Right ventricle myocardium superior (tissue), 1 donor: ENCODE data around the gene NAA25. TPM values are rescaled to one million over a fixed set of nuclear protein-coding genes. Genes with fewer than 3 reads are reported as not detected.

Source experiments
- ATAC-seq: fragments of 200-7000 bp; cut with Tn5 transposase; one replicate; pipeline ENCODE4 v1.9.1; 2020; ENCODE audit warnings: mild to moderate bottlenecking; ENCODE audit not compliant: poor library complexity
- DNase-seq: peaks from one replicate; pipeline ENCODE4 v3.0.0-alpha.2; 2020
- intact Hi-C: fragments of 100-400 bp; cut with DNase I; formaldehyde crosslinking; loops from one replicate; pipeline ENCODE4 v1.11.2; 2022
- long read RNA-seq: library from polyadenylated mRNA; unstranded; transcript quantifications from one replicate; pipeline ENCODE4 v2.0.0, GENCODE V29; 2021
- total RNA-seq: library from RNA; stranded (reverse); fragmentation: NEBNext Ultra II Directional; extraction: Animal tissue kit (Norgen Biotek cat#: 25700); gene quantifications from one replicate; pipeline ENCODE4 v1.2.1, GENCODE V29; 2021
- donor health status: DM: no; HTN: yes; CAD: no; lungs with severe emphysema.

The NAA25 gene
- total RNA-seq, result 14.7 TPM
- long read RNA-seq, full-length matches to known transcripts, result 6 of 28 reads
- long read RNA-seq, partial matches to known transcripts, result 12 of 28 reads
- long read RNA-seq, other reads (novel, unspliced or antisense), result 10 of 28 reads

GRCh38 chr12:112108202-112109079, at the start of gene NAA25:
NAA25 (minus strand) TSS chr12:112108783; CDS start chr12:112108773, 10 bp downstream.
- intact Hi-C loops, result no loop called here
- ATAC-seq (peak; percentile 97), DNase-seq (peak; percentile 95)

DNA sequence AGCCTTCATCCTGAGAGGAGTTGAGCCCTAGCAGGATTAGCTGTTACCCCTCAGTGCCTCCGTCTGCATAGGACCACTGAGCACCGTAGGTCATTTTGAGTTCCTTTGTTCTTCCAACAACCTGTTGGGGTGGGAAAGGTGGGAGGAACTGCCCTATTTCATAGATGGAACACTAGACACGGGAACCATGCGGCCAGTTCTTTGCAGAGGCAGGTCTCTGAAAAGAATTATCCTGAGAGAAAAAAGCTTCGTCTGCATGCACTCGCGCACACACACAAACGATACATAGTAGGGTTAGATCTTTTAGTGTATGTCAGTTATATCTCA, 45.3 kb upstream of the NAA25 start:
- DNase-seq (no peak), ATAC-seq (no peak)
- intact Hi-C loops, result no loop called here

DNA sequence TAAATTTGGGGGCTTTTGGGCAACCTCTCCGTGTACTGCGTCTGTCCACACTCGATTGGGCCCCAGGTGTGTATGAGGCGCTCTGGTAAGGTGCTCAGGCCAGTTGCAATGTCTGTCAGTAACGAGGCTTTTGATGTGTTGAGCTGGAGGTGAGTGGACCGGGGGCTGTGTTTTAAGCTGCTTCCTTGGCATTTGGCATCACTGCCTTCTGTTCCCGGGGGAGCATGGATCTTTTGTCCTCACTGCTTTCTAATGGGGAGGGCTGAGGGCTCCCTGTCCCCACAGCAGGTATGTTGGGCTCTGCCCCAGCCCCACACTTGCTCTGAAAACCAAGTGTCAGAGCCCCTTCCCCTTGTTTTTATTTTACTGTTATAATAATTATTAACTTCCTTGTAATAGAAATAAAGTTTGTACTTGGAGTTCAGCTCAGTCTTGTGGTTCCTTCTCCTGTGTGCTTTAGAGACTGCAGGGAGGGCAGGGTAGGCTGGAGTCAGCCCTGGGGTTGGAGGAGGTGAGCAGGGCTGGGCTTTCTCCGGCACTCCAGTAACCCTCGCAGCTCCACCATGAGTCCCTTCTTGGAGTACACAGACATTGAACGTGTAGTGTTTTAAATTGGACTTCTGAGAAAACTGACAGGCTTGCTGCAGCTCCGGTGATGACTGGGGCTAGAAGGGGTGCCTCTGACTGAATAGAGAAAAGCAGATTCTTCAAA, 44.8 kb upstream of the NAA25 start:
- ATAC-seq (no peak), DNase-seq (peak; percentile 13)
- intact Hi-C loops, result no loop called here

- ATAC-seq (no peak), DNase-seq (peak; percentile 20)
- intact Hi-C loops, result no loop called here
These were observed 43.4 kb upstream of the NAA25 start for GRCh38 chr12:112151766-112152541.

DNA sequence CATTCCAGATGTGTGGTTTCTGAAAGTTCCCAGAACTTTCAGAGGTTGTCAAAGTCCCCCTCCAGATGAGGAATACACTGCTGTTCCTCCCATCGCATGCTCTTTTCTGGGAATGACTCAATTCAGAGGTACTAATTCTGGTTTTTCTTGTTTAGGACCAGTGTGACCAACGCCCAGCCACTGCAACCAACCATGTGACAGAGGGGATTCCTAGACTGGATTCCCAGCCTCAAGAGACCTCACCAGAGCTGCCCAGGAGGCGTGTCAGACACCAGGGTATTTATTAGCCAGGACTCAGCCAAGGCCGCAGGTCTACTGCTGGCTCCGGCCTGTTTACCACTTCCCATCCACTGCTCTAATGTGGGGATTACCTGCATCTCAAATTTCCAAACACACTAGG, 41.0 kb upstream of the NAA25 start:
- intact Hi-C loops, result no loop called here
- no peak for DNase-seq

GRCh38 chr12:112148031-112148513, 39.5 kb upstream of the NAA25 start:
- intact Hi-C loops, result no loop called here
- no peak for ATAC-seq

More for the DNA sequence above, 41.0 kb upstream of the NAA25 start:
- no peak for ATAC-seq

DNA sequence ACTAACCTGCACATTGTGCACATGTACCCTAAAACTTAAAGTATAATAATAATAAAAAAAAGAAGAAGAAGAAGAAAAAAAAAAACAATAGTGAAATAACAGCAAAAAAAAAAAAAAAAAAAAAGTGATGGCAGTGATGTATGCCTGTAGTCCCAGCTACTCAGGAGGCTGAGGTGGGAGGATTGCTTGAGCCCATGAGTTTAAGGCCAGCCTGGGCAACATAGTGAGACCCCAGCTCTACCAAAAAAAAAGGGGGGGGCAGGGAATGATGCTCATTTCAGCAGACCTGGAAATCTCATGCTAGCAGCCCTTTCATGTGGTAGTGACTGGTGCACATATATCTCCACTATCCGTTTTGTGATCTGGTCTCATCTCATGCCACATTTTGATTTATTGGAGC, 37.5 kb upstream of the NAA25 start:
- intact Hi-C loops, result no loop called here
- ATAC-seq (no peak), DNase-seq (no peak)

More at GRCh38 chr12:112148031-112148513, 39.5 kb upstream of the NAA25 start:
- DNase-seq, result peak; percentile 13

GRCh38 chr12:112140728-112141127, 32.1 kb upstream of the NAA25 start:
- intact Hi-C loops, result no loop called here
- DNase-seq, result no peak
- no peak for ATAC-seq

DNA sequence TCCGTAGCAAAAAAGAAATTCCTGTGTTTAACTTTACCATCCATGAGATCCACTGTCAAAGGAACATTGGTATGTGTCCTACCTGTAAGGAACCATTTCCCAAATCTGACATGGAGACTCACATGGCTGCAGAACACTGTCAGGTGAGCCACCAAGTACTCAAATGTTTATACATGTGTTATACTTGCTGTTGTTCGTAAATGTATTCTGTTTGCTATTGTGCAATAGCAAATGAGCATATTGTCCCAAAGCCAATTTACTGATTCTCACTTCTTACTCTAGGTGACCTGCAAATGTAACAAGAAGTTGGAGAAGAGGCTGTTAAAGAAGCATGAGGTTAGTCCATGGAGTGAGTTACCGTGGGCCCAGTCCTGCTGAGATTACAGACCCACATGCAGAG, 26.1 kb upstream of the NAA25 start:
- intact Hi-C loops, result no loop called here
- ATAC-seq, result no peak
- DNase-seq, result no peak

- no peak for DNase-seq
- no peak for ATAC-seq
- intact Hi-C loops, result no loop called here
These were observed 24.8 kb upstream of the NAA25 start for GRCh38 chr12:112133418-112133817.

- DNase-seq (no peak), ATAC-seq (no peak)
- intact Hi-C loops, result no loop called here
These were observed 23.1 kb upstream of the NAA25 start for GRCh38 chr12:112131686-112132085.

GRCh38 chr12:112130441-112130998, 21.9 kb upstream of the NAA25 start:
- intact Hi-C loops, result no loop called here
- ATAC-seq (no peak), DNase-seq (no peak)

GRCh38 chr12:112126911-112127310, 18.3 kb upstream of the NAA25 start:
- ATAC-seq, result no peak
- intact Hi-C loops, result no loop called here

GRCh38 chr12:112126000-112126438, 17.4 kb upstream of the NAA25 start:
- ATAC-seq, result no peak
- intact Hi-C loops, result no loop called here
- no peak for DNase-seq

More at GRCh38 chr12:112126911-112127310, 18.3 kb upstream of the NAA25 start:
- no peak for DNase-seq

DNA sequence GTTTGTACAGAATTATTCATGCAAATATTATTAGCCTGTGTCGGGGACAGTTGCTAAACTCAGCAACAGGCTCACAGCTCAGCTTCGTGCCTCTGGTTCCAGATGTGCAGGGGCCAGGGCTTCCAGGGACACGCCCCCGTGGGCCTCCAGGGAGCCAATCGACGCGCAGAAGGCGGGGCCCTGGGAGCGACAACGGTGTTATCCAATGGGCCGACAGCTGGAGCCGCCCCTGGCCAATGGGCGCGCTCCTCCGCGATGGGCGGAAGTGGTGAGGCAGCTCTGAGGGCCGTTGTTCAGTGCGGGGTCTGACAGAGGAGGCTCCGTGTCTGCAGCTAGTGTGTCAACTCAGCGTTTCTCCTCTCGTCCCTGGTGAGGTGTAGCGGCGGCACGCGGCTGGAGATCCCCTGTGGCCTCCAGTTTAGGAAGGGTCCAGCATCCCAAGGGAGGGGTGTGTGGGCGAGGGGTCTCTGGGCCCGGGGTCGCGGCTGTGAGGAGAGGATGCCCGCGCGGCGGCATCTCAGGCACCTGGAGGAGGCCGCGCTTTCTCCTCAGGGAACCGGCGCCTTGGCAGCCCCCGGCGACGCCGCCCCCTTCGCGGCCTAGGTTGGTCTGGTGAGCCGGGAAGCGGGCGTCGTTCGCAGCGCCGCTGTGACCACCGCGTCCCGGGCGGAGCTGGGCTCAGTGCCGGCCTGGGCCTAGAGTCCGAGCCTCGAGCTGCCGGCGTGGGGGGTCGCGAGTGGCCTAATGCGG, 16.8 kb upstream of the NAA25 start, which contains the start of gene TRAFD1:
Gene TRAFD1, plus strand, starts transcription at position 311 of the 750 bp plus-strand sequence. CDS start 4,963 bp downstream, outside the sequence.
- ATAC-seq (peak; percentile 97), DNase-seq (peak; percentile 99)
- intact Hi-C loops, result no loop called here

DNA sequence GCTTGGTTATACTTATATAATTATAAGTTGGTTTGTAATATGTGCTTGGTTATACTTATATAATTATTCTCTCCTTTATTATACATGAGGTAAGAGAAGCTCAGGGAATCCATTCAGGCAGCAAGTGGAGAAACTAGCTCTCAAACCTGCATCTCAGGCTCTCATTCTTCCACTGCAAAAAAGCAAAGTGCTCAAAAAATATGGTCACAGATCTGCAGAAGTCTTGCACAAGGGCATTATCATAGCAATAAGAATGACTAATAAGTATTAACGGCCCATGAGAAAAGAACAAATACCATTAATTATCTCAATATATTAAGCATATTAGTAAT, 16.3 kb upstream of the NAA25 start:
- DNase-seq (no peak), ATAC-seq (no peak)
- intact Hi-C loops, result no loop called here

DNA sequence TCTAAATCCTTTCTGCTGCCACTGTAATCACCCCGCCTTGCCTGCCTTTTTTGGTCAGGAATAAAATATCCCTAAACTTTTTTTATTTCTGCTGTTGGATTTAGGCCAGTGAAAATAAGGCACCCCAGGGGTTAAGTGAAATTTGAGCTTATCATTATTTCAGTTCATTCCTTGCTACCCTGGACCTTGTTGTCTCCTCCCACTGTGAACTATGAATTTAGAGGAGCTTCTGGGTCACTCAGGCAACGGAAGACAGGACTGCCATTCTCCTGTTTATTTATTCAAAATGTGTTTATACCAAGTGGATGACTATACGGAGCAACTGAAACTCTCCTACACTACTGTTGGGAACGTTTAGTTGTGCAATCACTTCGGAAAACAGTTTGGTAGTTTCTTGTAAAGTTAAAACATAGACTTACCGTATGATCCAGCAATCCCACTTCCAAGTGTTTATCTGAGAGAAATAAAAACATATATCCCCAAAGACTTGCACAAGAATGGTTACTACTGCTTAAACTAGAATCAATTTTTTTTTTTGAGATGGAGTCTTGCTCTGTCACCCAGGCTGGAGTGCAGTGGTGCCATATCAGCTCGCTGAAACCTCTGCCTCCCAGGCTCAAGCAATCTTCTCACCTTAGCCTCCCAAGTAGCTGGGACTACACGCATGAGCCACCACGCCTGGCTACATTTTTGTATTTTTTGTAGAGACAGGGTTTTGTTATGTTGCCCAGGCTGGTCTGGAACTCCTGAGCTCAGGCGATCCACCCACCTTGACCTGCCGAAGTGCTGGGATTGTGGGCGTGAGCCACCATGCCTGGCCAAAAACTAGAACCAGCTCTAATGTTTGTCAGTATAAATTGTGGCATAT, 14.5 kb upstream of the NAA25 start:
- ATAC-seq, result peak; percentile 1
- intact Hi-C loops, result no loop called here

More for the DNA sequence above, 14.5 kb upstream of the NAA25 start:
- no peak for DNase-seq
